ENCODE data around the gene FNDC5. TPM values are rescaled to one million over a fixed set of nuclear protein-coding genes. Genes with fewer than 3 reads are reported as not detected.

Gene FNDC5
- total and polyA plus RNA-seq, 10 of the 15 experiments (the other 5 are each of a cell fraction or from before 2014, with no cell fraction given): 0.01 to 0.29 (median 0.19) TPM; not detected in 4

GRCh38 chr1:32887623-32888022 lies 16.9 kb upstream of the FNDC5 start:
- SMC1A ChIA-PET (ENCODE audit: uncharacterized antibody, unreplicated experiment): no interaction called here
- Histone ChIP-seq H3K9ac (ENCODE audit: control insufficient read depth, insufficient read depth, low read length) (no peak overlapping the region), H4K20me1 (ENCODE audit: control insufficient read depth, insufficient read depth) (no peaks in the 10 kb centered on the region), H3K36me3 (ENCODE audit: control insufficient read depth in 2 of 2, insufficient read depth in 2 of 2, low read length in 1 of 2) (no peaks in the 10 kb centered on the region), H2AFZ (ENCODE audit: control insufficient read depth, low read depth, low read length) (no peak overlapping the region), H3K4me2 (ENCODE audit: control insufficient read depth, insufficient read depth) (no peak overlapping the region), H3K9me3 (replicated peaks; ENCODE audit: control insufficient read depth, insufficient read depth, low read length) (no peaks in the 10 kb centered on the region; the same call in 2 of the 3 replicates), H3K4me1 (ENCODE audit: control insufficient read depth, insufficient read depth, low read length) (no peaks in the 10 kb centered on the region), H3K79me2 (ENCODE audit: control insufficient read depth, insufficient read depth, low read length) (no peaks in the 10 kb centered on the region), H3K27me3 (replicated peaks in 1 of 2; ENCODE audit: control insufficient read depth in 2 of 2, insufficient read depth in 2 of 2, low read length in 1 of 2) (peaks cover 11% of the 10 kb centered on the region in 2 experiments), H3K4me3 (no peak overlapping the region), H3K27ac (ENCODE audit: control insufficient read depth, insufficient read depth) (no peak overlapping the region)
- FAIRE-seq (no peak), DNase-seq (ENCODE audit: low read depth, low spot score) (no peak), ATAC-seq (no peak)
- WGBS (ENCODE audit: insufficient coverage, insufficient replicate concordance, low lambda C conversion rate, missing lambda C conversion rate): 21% methylated on average over 12 of the region's 12 CpGs
- TF ChIP-seq IRF4 (IDR thresholded peaks at IDR 0.05; ENCODE audit: low read depth, low read length): no peak
- TF ChIP-seq CEBPB (IDR thresholded peaks at IDR 0.05; ENCODE audit: borderline replicate concordance in 1 of 2, low read depth in 2 of 2, low read length in 2 of 2): no peak
- TF ChIP-seq E4F1 (IDR thresholded peaks at IDR 0.05; ENCODE audit: borderline replicate concordance, partially characterized antibody): no peak
- no peak for TF ChIP-seq TCF7 (IDR thresholded peaks at IDR 0.05; ENCODE audit: borderline replicate concordance)
- TF ChIP-seq CHD2 (IDR thresholded peaks at IDR 0.05; ENCODE audit: borderline replicate concordance, low read depth, low read length): no peak
- no peak for TF ChIP-seq NR2F1 (conservative IDR thresholded peaks at IDR 0.05)
- no peak for TF ChIP-seq SRF (IDR thresholded peaks at IDR 0.05; ENCODE audit: low read depth in 2 of 2, low read length in 2 of 2)
- no peak for TF ChIP-seq IRF3 (IDR thresholded peaks at IDR 0.05)
- intact Hi-C loops (cut with micrococcal nuclease; ENCODE audit: unreplicated experiment) (no loop called here), in situ Hi-C loops (cut with MboI) (no loop called here)
- POLR2A ChIA-PET: no interaction called here
- RAD21 ChIA-PET (ENCODE audit: unreplicated experiment): no interaction called here
- CTCF ChIA-PET: interaction anchor here (2.1 kb wide), 1 partner anchor 11 kb away, joined by 7 read pairs; no protein-coding TSS in a partner anchor
- BruUV-seq (replicated peaks): no TSS peak

Measured in GM12878 (cell line).